OCI-LY1 (cell line): Measurements from ENCODE around the gene GNAI2.

Experiments
- H2AFZ ChIP-seq: fragments of 200-600 bp; sonication (generic), shearing (Covaris generic); 2 replicates; pipeline ENCODE4 v1.6.0; 2014; ENCODE audit warnings: antibody characterized with exemption, mild to moderate bottlenecking, low read length
- H3F3A ChIP-seq: fragments of 200-600 bp; sonication (generic), shearing (Covaris generic); 2 replicates; pipeline ENCODE4 v1.6.0; 2014; ENCODE audit warnings: mild to moderate bottlenecking, antibody characterized with exemption, low read length, moderate library complexity; ENCODE audit not compliant: insufficient read depth
- H3K27ac ChIP-seq: fragments of 200-600 bp; sonication (generic); 2 replicates; pipeline ENCODE4 v1.5.1; 2014; ENCODE audit warnings: low read length, mixed run types, mild to moderate bottlenecking, low read depth; ENCODE audit not compliant: poor library complexity, severe bottlenecking
- H3K27me3 ChIP-seq: fragments of 200-600 bp; sonication (generic); 2 replicates; pipeline ENCODE4 v1.6.0; 2014; ENCODE audit warnings: antibody characterized with exemption, mild to moderate bottlenecking, low read length, moderate library complexity; ENCODE audit not compliant: insufficient read depth
- H3K36me3 ChIP-seq: fragments of 200-600 bp; sonication (generic); 2 replicates; pipeline ENCODE4 v1.6.1; 2014; ENCODE audit warnings: mild to moderate bottlenecking, antibody characterized with exemption, low read length, moderate library complexity, mixed read lengths; ENCODE audit not compliant: insufficient read depth
- H3K4me1 ChIP-seq: fragments of 200-600 bp; sonication (generic); 2 replicates; pipeline ENCODE4 v1.5.1; 2014; ENCODE audit warnings: mild to moderate bottlenecking, low read length, moderate library complexity; ENCODE audit not compliant: insufficient read depth, severe bottlenecking
- H3K4me2 ChIP-seq: fragments of 200-600 bp; sonication (generic), shearing (Covaris generic); 2 replicates; pipeline ENCODE4 v1.6.1; 2014; ENCODE audit warnings: low read length
- H3K4me3 ChIP-seq: fragments of 200-600 bp; sonication (generic); 2 replicates; pipeline ENCODE4 v1.5.1; 2014; ENCODE audit warnings: low read length, low read depth, mild to moderate bottlenecking, mixed read lengths; ENCODE audit not compliant: poor library complexity, severe bottlenecking
- H3K79me2 ChIP-seq: fragments of 200-600 bp; shearing (Covaris generic); 2 replicates; pipeline ENCODE4 v1.6.1; 2016; ENCODE audit warnings: mixed run types, low read length, mixed read lengths; ENCODE audit not compliant: insufficient read depth
- H3K9ac ChIP-seq: fragments of 200-600 bp; sonication (generic), shearing (Covaris generic); 2 replicates; pipeline ENCODE4 v1.6.1; 2014; ENCODE audit warnings: mild to moderate bottlenecking, low read length, mixed read lengths
- H3K9me2 ChIP-seq: fragments of 200-600 bp; sonication (generic), shearing (Covaris generic); 2 replicates; pipeline ENCODE4 v1.6.1; 2014; ENCODE audit warnings: low read depth, mild to moderate bottlenecking, low read length, mixed read lengths
- H3K9me3 ChIP-seq: fragments of 200-600 bp; shearing (Covaris generic); 2 replicates; pipeline ENCODE4 v1.6.1; 2014; ENCODE audit warnings: low read length, mixed read lengths
- H4K20me1 ChIP-seq: fragments of 200-600 bp; sonication (generic), shearing (Covaris generic); 2 replicates; pipeline ENCODE4 v1.6.0; 2016; ENCODE audit warnings: mild to moderate bottlenecking, low read length; ENCODE audit not compliant: insufficient read depth
- CTCF ChIP-seq: fragments of 200-600 bp; sonication (generic), shearing (Covaris generic); IDR thresholded peaks from 2 replicates; pipeline ENCODE4 v1.5.1; 2017; ENCODE audit warnings: mild to moderate bottlenecking, antibody characterized with exemption, low read length, moderate library complexity, mixed read lengths
- EZH2 ChIP-seq: fragments of 200-600 bp; sonication (generic), shearing (Covaris generic); IDR thresholded peaks from 2 replicates; pipeline ENCODE4 v1.8.0; 2017; ENCODE audit warnings: borderline replicate concordance, mixed run types, mild to moderate bottlenecking, antibody characterized with exemption, low read length, moderate library complexity, mixed read lengths

Gene GNAI2

GRCh38 chr3:50295553-50296431, 59.8 kb downstream of the GNAI2 start:
- H3K4me1 ChIP-seq = peaks cover 34% of the 10 kb centered on the region
- H3K79me2 ChIP-seq = peaks cover 10% of the 10 kb centered on the region
- H3K27ac ChIP-seq = no peak overlapping the region
- no peak overlapping the region for H2AFZ ChIP-seq
- H3K9me3 ChIP-seq = no peaks in the 10 kb centered on the region
- no peaks in the 10 kb centered on the region for H4K20me1 ChIP-seq
- no peaks in the 10 kb centered on the region for H3K27me3 ChIP-seq
- H3K4me2 ChIP-seq = no peak overlapping the region
- no peak overlapping the region for H3K4me3 ChIP-seq
- H3K36me3 ChIP-seq = no peaks in the 10 kb centered on the region; the same call in 1 of the 2 replicates
- no peaks in the 10 kb centered on the region for H3F3A ChIP-seq
- TF ChIP-seq EZH2 (no peak), CTCF (no peak)
- H3K9me2 ChIP-seq = no peaks in the 10 kb centered on the region
- no peak overlapping the region for H3K9ac ChIP-seq

GRCh38 chr3:50296721-50297383, 60.8 kb downstream of the GNAI2 start:
- H3K9ac ChIP-seq = no peak overlapping the region
- H4K20me1 ChIP-seq = no peaks in the 10 kb centered on the region
- no peaks in the 10 kb centered on the region for H3K9me2 ChIP-seq
- TF ChIP-seq EZH2 (no peak), CTCF (no peak)
- no peaks in the 10 kb centered on the region for H3F3A ChIP-seq
- no peaks in the 10 kb centered on the region for H3K27me3 ChIP-seq
- no peaks in the 10 kb centered on the region; the same call in 1 of the 2 replicates for H3K36me3 ChIP-seq
- H3K4me3 ChIP-seq = no peak overlapping the region
- H3K4me1 ChIP-seq = peaks cover 28% of the 10 kb centered on the region
- H3K27ac ChIP-seq = no peak overlapping the region
- H3K4me2 ChIP-seq = no peak overlapping the region
- no peak overlapping the region for H2AFZ ChIP-seq
- peaks cover 2% of the 10 kb centered on the region for H3K79me2 ChIP-seq
- no peaks in the 10 kb centered on the region for H3K9me3 ChIP-seq

GRCh38 chr3:50297384-50297775, 61.4 kb downstream of the GNAI2 start:
- no peaks in the 10 kb centered on the region for H3K9me3 ChIP-seq
- TF ChIP-seq EZH2 (no peak), CTCF (no peak)
- H3K36me3 ChIP-seq = no peaks in the 10 kb centered on the region
- H3K4me1 ChIP-seq = peaks cover 28% of the 10 kb centered on the region
- no peaks in the 10 kb centered on the region for H3K27me3 ChIP-seq
- H3K9ac ChIP-seq = no peak overlapping the region
- no peak overlapping the region for H3K4me3 ChIP-seq
- no peaks in the 10 kb centered on the region for H3F3A ChIP-seq
- H4K20me1 ChIP-seq = no peaks in the 10 kb centered on the region
- H3K9me2 ChIP-seq = no peaks in the 10 kb centered on the region
- H3K79me2 ChIP-seq = no peaks in the 10 kb centered on the region
- no peak overlapping the region for H2AFZ ChIP-seq
- no peak overlapping the region for H3K27ac ChIP-seq
- H3K4me2 ChIP-seq = no peak overlapping the region
